Esophagus squamous epithelium (tissue), 5 donors: ENCODE measurements around the gene MIPOL1. TPM values are rescaled to one million over a fixed set of nuclear protein-coding genes. Genes with fewer than 3 reads are reported as not detected.
"Not testable (repeated sequence)": the region's sequence is repeated elsewhere in the genome, so short reads cannot be mapped to it uniquely, and the experiment has no call there.

Experiments
- DNase-seq: peaks from one replicate; lab custom pipeline; 2025; lab: John Stamatoyannopoulos, UW
- H3K27ac ChIP-seq, 4 donors: fragments of 200-600 bp; sonication (generic); one replicate each; pipeline ENCODE4 v1.5.1; 2016 to 2019; ENCODE audit warnings: mild to moderate bottlenecking in 1 of 4
- H3K27me3 ChIP-seq, 4 donors: fragments of 200-600 bp; sonication (generic); 1 replicate in 3 of 4; 2 replicates in 1 of 4; pipeline versions ENCODE4 v1.5.1 to v1.6.0; 2017 to 2021; ENCODE audit warnings: antibody characterized with exemption in 1 of 4
- H3K36me3 ChIP-seq, 3 donors: fragments of 200-600 bp; sonication (generic); one replicate each; pipeline ENCODE4 v1.5.1; 2016 to 2019
- H3K4me1 ChIP-seq, 3 donors: fragments of 200-600 bp; sonication (generic); one replicate each; pipeline ENCODE4 v1.5.1; 2017 to 2019
- H3K4me3 ChIP-seq, 4 donors: fragments of 200-600 bp; sonication (generic); 1 replicate in 3 of 4; 2 replicates in 1 of 4; pipeline ENCODE4 v1.5.1; 2016 to 2019; ENCODE audit warnings: mild to moderate bottlenecking in 2 of 4, moderate library complexity in 1 of 4
- H3K9me3 ChIP-seq, 3 donors: fragments of 200-600 bp; sonication (generic); one replicate each; pipeline ENCODE4 v1.5.1; 2016 to 2019
- CTCF ChIP-seq, 6 experiments: fragments of 450-650 bp in 4 of 6; fragments of 200-600 bp in 2 of 6; sonication (generic) in 2 of 6; IDR thresholded peaks; one replicate each; pipeline ENCODE4 v1.5.1; 2016 to 2019; ENCODE audit warnings: antibody characterized with exemption in 6 of 6, mild to moderate bottlenecking in 4 of 6, moderate library complexity in 4 of 6
- POLR2A ChIP-seq, 4 donors: fragments of 450-650 bp; IDR thresholded peaks; one replicate each; pipeline ENCODE4 v1.6.1; 2017; ENCODE audit warnings: antibody characterized with exemption in 4 of 4, mild to moderate bottlenecking in 4 of 4, moderate library complexity in 3 of 4
- WGBS, 2 donors: methylation state at CpG; one replicate each; pipeline ENCODE4 v1.1.5; 2018; 5-methylcytosine and 5-hydroxymethylcytosine counted together
- intact Hi-C: fragments of 100-400 bp; cut with DNase I; formaldehyde crosslinking; loops from one replicate; pipeline ENCODE4 v1.15.0; 2022
- total RNA-seq, 4 donors: library from RNA; depleted of rRNA; stranded (reverse); fragments of >200 nt; gene quantifications; one replicate each; pipeline ENCODE4 v1.1.0, GENCODE V29; 2016
- donor health status: DM: yes; HTN: yes; CAD: no.

Gene MIPOL1
- total RNA-seq, 4 donors from 2014 or later, result 4.9 to 13.7 (median 7.1) TPM

GRCh38 chr14:37326434-37326833, 128.7 kb downstream of the MIPOL1 start:
- WGBS, 2 donors, result 64 to 86% methylated on average over 1 of the region's 1 CpG
- Histone ChIP-seq H3K27ac (no peak overlapping the region), H3K4me1 (no peaks in the 10 kb centered on the region), H3K9me3 (peaks cover 0 to 6% (median 0%) of the 10 kb centered on the region in 3 donors), H3K4me3 (no peak overlapping the region), H3K36me3 (no peaks in the 10 kb centered on the region), H3K27me3 (no peaks in the 10 kb centered on the region)
- no peak for TF ChIP-seq POLR2A (IDR thresholded peaks at IDR 0.05)
- no peak for TF ChIP-seq CTCF (IDR thresholded peaks at IDR 0.05)
- intact Hi-C loops, result no loop called here
- DNase-seq, result no peak

DNA sequence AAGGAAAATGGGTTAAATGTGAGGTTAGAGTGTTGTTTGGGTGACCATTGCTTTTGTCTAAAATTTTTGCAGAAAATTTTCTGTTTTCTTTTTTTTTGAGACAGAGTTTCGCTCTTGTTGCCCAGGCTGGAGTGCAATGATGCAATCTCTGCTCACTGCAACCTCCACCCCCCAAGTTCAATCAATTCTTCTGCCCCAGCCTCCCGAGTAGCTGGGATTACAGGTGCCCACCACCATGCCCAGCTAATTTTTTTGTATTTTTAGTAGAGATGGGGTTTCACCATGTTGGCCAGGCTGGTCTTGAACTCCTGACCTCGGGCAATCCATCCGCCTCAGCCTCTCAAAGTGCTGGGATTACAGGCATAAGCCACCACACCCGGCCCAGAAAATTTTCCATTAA, 130.2 kb downstream of the MIPOL1 start:
- H3K4me1 ChIP-seq, H3K36me3 ChIP-seq, intact Hi-C loops, H3K27ac ChIP-seq, H3K4me3 ChIP-seq, H3K9me3 ChIP-seq, DNase-seq, H3K27me3 ChIP-seq: not testable (repeated sequence)
- WGBS, 2 donors, result 87 to 93% methylated on average over 5 of the region's 5 CpGs

DNA sequence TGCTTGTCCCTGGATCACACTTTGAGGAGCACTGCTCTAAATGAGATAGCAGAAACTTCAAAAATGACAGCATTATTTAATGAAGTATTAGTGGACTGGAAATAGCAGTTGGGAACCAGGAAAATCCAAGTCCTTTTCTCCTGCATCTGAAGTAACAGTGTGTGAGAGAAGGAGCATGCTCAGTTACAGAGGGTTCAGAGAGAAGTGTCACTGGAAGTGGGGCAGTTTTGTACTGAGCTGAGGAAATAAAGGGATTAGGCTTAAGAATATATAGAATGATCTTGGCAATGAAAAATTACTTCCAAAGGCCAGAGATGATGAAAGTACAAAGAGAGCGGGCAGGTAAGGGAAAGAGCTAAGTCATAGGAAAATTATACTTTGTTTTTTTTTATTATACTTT, 130.9 kb downstream of the MIPOL1 start:
- H3K4me1 ChIP-seq, result no peaks in the 10 kb centered on the region
- peaks cover 0 to 6% (median 0%) of the 10 kb centered on the region in 3 donors for H3K9me3 ChIP-seq
- intact Hi-C loops, result no loop called here
- H3K27me3 ChIP-seq, result no peaks in the 10 kb centered on the region
- WGBS, 2 donors, result 91 to 100% methylated on average over 1 of the region's 1 CpG
- H3K36me3 ChIP-seq, result no peaks in the 10 kb centered on the region
- H3K27ac ChIP-seq, result no peak overlapping the region
- no peak for TF ChIP-seq POLR2A (IDR thresholded peaks at IDR 0.05)
- no peak for TF ChIP-seq CTCF (IDR thresholded peaks at IDR 0.05)
- DNase-seq, result no peak
- H3K4me3 ChIP-seq, result no peak overlapping the region

- H3K36me3 ChIP-seq, result no peaks in the 10 kb centered on the region
- peaks cover 0 to 6% (median 0%) of the 10 kb centered on the region in 3 donors for H3K9me3 ChIP-seq
- TF ChIP-seq POLR2A (IDR thresholded peaks at IDR 0.05) (no peak), CTCF (IDR thresholded peaks at IDR 0.05) (no peak)
- no peak overlapping the region for H3K4me3 ChIP-seq
- WGBS, 2 donors, result 75 to 80% methylated on average over 2 of the region's 2 CpGs
- no peak overlapping the region for H3K27ac ChIP-seq
- intact Hi-C loops, result no loop called here
- no peaks in the 10 kb centered on the region for H3K27me3 ChIP-seq
- DNase-seq, result no peak
- no peaks in the 10 kb centered on the region for H3K4me1 ChIP-seq
Observed at GRCh38 chr14:37329189-37330001, 131.7 kb downstream of the MIPOL1 start.

DNA sequence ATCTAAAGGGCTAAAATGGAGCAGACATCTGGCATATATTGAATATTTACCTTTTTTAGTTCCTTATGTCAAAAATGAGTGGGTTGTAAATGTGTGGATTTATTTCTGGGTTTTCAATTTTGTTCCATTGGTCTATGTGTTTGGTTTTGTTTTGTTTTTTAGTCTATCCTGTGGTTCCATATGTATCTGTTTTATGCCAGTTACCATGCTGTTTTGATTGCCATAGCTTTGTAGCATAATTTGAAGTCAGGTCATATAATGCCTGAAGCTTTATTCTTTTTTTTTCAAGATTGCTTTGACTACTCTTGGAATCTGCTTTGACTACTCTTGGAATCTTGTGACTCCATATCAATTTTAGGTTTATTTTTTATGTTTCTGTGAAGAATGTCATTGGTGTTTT, 133.2 kb downstream of the MIPOL1 start:
- H3K36me3 ChIP-seq, result no peaks in the 10 kb centered on the region
- DNase-seq, result no peak
- no peak for TF ChIP-seq CTCF (IDR thresholded peaks at IDR 0.05)
- no peak for TF ChIP-seq POLR2A (IDR thresholded peaks at IDR 0.05)
- H3K4me1 ChIP-seq, result no peaks in the 10 kb centered on the region
- H3K9me3 ChIP-seq, result peaks cover 0 to 6% (median 0%) of the 10 kb centered on the region in 3 donors
- no peaks in the 10 kb centered on the region for H3K27me3 ChIP-seq
- intact Hi-C loops, result no loop called here
- no peak overlapping the region for H3K4me3 ChIP-seq
- no peak overlapping the region for H3K27ac ChIP-seq
